Mucosa of descending colon (tissue), 3 donors: ENCODE measurements around the gene TBC1D1. TPM values are rescaled to one million over a fixed set of nuclear protein-coding genes. Genes with fewer than 3 reads are reported as not detected.
A peak's percentile ranks its signal among the peaks of the same experiment; 100 is the strongest.

Experiments
- ATAC-seq: fragments of 200-7000 bp; cut with Tn5 transposase; one replicate; pipeline ENCODE4 v1.9.1; 2020; ENCODE audit warnings: mild to moderate bottlenecking, moderate library complexity
- DNase-seq, 3 donors: peaks; one replicate each; pipeline ENCODE4 v3.0.0-alpha.2; 2020
- H3K36me3 ChIP-seq: fragments of 200-600 bp; one replicate; pipeline ENCODE4 v1.8.0; 2021; ENCODE audit warnings: low read depth, mild to moderate bottlenecking
- H3K4me1 ChIP-seq: fragments of 200-600 bp; one replicate; pipeline ENCODE4 v1.8.0; 2021; ENCODE audit warnings: low read depth, mild to moderate bottlenecking
- H3K4me3 ChIP-seq: fragments of 200-600 bp; one replicate; pipeline ENCODE4 v1.8.0; 2021; ENCODE audit warnings: mild to moderate bottlenecking
- H3K9me3 ChIP-seq: fragments of 200-600 bp; one replicate; pipeline ENCODE4 v1.8.0; 2021; ENCODE audit warnings: mild to moderate bottlenecking
- CTCF ChIP-seq: fragments of 200-600 bp; IDR thresholded peaks from one replicate; pipeline ENCODE4 v1.8.0; 2022; ENCODE audit warnings: antibody characterized with exemption, mild to moderate bottlenecking
- intact Hi-C, 2 donors: fragments of 100-400 bp; cut with DNase I in 1 of 2; cut with micrococcal nuclease in 1 of 2; formaldehyde crosslinking; loops; one replicate each; pipeline versions ENCODE4 v1.11.0 to v1.11.1; 2022; cut with DNase I, micrococcal nuclease
- total RNA-seq, 3 donors: library from RNA; stranded (reverse); fragmentation: NEBNext Ultra II Directional in 2 of 3; extraction: Animal tissue kit (Norgen Biotek cat#: 25700) in 2 of 3; gene quantifications; one replicate each; pipeline versions ENCODE4 v1.2.1 to v1.2.4, GENCODE V29; 2021 to 2023
- donor health status: DM: no; HTN: no; CAD: no; lungs with moderate emphysema.
- donor health status: DM: no; HTN: no; CAD: no.
- donor health status: DM: no; HTN: yes; CAD: no.

The TBC1D1 gene
- total RNA-seq, 3 donors from 2014 or later = 50.2 to 249 (median 71.6) TPM

- intact Hi-C loops = no loop called here
- TF ChIP-seq CTCF = no peak
- no peak for ATAC-seq
- Histone ChIP-seq H3K4me1 (peaks cover 9% of the 10 kb centered on the region), H3K36me3 (no peaks in the 10 kb centered on the region), H3K4me3 (no peak overlapping the region), H3K9me3 (no peaks in the 10 kb centered on the region)
- no peak for DNase-seq
Measured at GRCh38 chr4:37983951-37984350, 93.1 kb downstream of the TBC1D1 start.

GRCh38 chr4:37985730-37986275, 94.9 kb downstream of the TBC1D1 start:
- Histone ChIP-seq H3K4me3 (no peak overlapping the region), H3K4me1 (no peaks in the 10 kb centered on the region), H3K9me3 (no peaks in the 10 kb centered on the region), H3K36me3 (no peaks in the 10 kb centered on the region)
- intact Hi-C loops = no loop called here
- no peak for DNase-seq
- ATAC-seq = no peak
- no peak for TF ChIP-seq CTCF

DNA sequence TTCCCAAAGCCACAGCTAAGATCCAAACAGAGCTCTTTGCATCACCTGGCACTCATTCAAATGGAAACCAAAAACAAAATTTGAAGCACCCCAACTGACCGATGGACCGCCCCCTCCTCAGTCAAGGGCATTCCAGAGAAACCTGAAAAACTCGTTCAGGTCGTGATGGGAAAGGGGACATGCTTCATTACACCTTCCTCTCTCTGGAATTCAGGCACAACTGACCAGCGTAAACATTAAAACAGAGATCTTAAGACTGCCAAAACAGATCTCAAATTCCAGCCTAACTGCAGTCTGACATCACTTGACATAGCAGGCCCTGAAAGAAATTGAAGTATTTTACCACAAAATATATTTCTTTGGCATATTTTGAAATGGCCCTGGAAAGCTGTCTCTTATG, 97.8 kb downstream of the TBC1D1 start:
- intact Hi-C loops = no loop called here
- DNase-seq = no peak
- Histone ChIP-seq H3K4me1 (no peaks in the 10 kb centered on the region), H3K4me3 (no peak overlapping the region), H3K36me3 (no peaks in the 10 kb centered on the region), H3K9me3 (no peaks in the 10 kb centered on the region)
- ATAC-seq = no peak
- TF ChIP-seq CTCF = no peak

- DNase-seq (no peak), ATAC-seq (peak; percentile 27)
- Histone ChIP-seq H3K36me3 (no peaks in the 10 kb centered on the region), H3K4me1 (no peaks in the 10 kb centered on the region), H3K9me3 (no peaks in the 10 kb centered on the region), H3K4me3 (no peak overlapping the region)
- intact Hi-C loops = no loop called here
- TF ChIP-seq CTCF = no peak
Measured at GRCh38 chr4:37989398-37990260, 98.7 kb downstream of the TBC1D1 start.

GRCh38 chr4:37990731-37991245, 99.9 kb downstream of the TBC1D1 start:
- intact Hi-C loops = no loop called here
- ATAC-seq = no peak
- no peaks in the 10 kb centered on the region for H3K9me3 ChIP-seq
- no peak for TF ChIP-seq CTCF
- H3K36me3 ChIP-seq = no peaks in the 10 kb centered on the region
- no peaks in the 10 kb centered on the region for H3K4me1 ChIP-seq
- no peak for DNase-seq
- H3K4me3 ChIP-seq = no peak overlapping the region
